NCI-H2171 treated with DMSO at 0.1 percent for 48 hours (cell line): Measurements from ENCODE around the gene S100A6.
"Not testable (repeated sequence)": the region's sequence is repeated elsewhere in the genome, so short reads cannot be mapped to it uniquely, and the experiment has no call there.

Experiments used
- DNase-seq: peaks from one replicate; lab custom pipeline; 2025; lab: John Stamatoyannopoulos, UW

The S100A6 gene

DNA sequence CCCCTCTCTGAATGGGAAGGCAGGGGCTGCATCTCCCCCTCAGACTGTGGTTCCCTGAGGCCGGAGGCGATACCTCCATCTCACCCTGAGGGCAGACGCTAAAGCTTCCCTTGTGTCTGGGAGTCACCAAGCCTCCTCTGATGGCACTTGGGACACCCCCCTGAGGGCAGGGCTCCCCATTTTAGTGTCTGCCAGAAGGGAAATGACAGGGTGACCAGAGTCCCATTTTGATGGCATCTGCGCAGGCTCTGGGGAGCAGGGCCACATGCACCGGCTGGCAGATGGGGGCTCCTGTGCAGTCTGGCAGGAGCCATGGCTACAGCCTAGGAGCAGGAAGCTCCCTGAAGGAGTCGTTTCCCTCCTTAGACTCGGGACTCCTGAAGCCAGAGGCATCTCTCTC, 28.2 kb upstream of the S100A6 start:
- peak; percentile 16 for DNase-seq

DNA sequence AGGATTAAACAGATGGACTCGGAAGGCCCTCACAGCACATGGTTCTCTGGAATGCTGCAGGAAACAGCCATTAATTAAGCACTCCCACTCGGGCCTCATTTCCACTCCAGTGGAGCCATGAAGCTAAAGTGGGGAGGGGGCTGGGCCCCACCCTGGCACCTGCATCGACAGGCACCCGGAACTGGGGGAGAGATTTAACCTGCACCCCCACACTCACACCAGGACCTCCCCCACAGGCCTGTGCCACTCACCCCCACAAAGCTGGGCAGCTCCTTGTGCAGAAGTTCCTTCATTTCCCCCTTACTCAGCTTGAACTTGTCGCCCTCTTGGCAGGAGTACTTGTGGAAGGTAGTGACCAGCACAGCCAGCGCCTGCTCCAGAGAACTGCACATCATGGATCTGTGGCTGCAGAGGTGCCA, 27.7 kb upstream of the S100A6 start:
- DNase-seq = peak; percentile 19

DNA sequence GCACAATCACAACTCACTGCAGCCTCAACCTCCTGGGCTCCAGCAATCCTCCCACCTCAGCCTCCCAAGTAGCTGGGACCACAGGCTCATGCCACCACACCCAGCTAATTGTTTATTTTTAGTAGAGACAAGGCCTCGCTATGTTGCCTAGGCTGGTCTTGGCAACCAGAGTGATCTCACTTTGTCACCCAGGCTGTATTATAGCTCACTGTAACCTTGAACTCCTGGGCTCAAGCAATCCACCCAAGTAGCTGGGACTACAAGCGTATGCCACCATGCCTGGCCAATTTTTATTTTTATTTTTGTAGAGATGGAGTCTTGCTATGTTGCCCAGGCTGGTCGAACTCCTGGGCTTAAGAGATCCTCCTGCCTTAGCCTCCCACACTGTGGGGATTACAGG, 26.2 kb upstream of the S100A6 start:
- DNase-seq = not testable (repeated sequence)

DNA sequence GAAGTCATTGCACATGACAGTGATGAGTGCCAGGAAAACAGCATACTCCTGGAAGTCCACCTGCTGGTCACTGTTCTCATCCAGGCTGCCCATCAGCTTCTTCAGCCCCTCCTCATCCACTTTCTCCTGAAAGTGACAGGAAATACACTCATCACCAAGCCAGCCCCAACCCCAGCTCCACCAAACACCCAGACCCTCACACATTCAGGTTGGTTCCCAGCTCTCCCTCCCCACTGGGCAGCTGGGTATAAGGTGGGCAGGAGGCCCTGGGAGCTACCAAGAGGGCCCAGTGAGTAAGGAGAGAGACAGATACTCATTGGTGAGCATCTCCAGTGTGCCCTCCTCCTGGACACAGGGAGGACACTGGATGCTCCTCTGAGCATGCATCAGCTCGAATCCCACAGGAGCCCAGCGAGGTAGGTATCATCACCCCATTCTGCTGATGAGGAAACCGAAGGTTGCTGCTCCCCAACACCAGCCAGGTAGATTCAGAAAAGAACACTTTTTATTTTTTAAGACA, 25.7 kb upstream of the S100A6 start:
- DNase-seq = no peak

- DNase-seq = no peak
Measured at GRCh38 chr1:153560771-153561465, 25.1 kb upstream of the S100A6 start.

DNA sequence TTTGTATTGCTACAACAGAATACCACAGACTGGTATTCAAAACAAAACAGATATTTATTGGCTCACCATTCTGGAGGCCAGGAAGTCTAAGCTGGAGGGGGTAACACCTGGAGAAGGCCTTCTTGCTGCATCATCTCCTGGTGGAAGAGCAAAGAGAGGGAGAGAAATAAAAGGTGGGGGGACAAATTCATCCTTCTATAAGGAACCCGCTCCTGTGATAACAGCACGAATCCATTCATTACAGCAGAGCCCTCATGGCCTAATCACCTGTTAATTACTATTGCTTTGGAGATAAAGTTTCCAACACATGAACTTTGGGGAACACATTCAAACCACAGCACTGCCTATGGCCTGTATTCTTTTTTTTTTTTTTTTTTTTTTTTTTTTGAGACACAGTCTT, 24.4 kb upstream of the S100A6 start:
- no peak for DNase-seq

DNA sequence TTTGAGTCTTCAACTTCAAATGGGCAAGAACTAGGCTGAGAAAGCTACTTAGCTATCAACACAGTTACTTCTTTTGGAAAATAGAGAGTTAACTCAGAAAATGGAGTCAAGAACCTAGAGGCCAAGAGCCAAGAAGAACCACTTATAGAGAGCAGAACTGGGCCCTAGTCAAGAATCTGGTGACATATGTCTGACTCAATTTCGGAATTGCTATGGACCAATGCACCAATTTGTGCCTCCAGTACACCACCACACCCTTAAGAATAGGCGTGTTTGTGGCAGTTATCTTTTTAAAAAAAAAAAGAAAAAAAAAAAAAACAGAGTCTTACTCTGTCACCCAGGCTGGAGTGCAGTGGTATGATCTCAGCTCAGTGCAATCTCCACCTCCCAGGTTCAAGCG, 22.1 kb upstream of the S100A6 start:
- no peak for DNase-seq

DNA sequence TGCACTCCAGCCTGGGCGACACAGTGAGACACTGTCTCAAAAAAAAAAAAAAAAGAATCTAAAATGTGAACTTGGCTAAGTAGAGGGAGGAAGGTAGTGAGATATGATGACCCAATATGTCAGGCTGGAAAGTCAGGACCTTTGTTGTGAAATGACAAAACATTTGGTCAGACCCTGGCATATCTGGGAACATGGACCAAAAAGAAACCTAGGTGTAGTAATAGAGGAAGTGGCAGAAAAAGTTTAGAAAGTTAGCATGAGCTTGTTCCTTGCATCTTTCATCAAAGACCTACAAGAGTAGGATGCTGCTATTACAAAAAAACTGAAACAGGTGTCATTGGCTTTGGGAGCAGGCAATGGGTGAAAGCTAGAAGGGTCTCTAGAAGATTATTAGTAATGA, 20.6 kb upstream of the S100A6 start:
- no peak for DNase-seq

GRCh38 chr1:153553830-153554541, 18.2 kb upstream of the S100A6 start:
- no peak for DNase-seq

DNA sequence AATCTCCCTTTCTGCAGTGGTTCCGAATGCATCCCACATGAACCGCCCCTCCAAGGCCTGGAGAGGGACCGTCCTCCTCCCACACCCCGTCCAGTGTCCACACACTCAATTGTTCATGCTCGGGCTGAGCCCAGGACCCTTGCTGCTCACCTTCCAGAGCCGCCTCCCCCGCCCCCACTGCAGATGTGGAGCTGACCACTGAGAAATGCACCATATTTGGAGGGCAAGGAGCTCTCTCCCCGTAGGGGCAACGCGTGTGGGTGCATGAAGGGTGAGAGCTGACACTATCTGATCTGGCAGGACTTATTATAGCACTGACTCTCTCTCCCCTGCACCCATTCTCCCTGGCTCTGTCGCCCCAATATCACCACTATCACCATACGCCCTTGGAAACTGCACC, 17.3 kb upstream of the S100A6 start:
- no peak for DNase-seq

DNA sequence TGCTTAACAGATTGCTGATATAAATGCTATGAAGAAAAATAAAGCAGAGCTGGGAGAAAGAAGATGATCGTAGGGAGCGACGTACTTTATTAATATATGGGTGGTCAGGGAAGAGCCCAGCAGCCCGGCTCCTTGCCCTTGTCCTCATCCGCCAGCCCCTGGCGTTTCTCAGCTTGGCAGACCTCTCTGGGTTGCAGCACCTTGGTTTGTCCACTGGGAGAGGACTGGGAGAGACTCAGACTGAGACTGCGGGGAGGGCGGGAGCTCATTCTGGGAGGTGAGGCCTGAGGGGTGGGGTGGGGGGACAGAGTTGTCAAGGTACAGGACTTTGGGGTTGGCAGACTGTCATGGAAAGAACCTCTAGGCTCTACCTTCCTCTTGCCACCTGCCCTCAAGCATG, 16.5 kb upstream of the S100A6 start:
- DNase-seq = no peak

DNA sequence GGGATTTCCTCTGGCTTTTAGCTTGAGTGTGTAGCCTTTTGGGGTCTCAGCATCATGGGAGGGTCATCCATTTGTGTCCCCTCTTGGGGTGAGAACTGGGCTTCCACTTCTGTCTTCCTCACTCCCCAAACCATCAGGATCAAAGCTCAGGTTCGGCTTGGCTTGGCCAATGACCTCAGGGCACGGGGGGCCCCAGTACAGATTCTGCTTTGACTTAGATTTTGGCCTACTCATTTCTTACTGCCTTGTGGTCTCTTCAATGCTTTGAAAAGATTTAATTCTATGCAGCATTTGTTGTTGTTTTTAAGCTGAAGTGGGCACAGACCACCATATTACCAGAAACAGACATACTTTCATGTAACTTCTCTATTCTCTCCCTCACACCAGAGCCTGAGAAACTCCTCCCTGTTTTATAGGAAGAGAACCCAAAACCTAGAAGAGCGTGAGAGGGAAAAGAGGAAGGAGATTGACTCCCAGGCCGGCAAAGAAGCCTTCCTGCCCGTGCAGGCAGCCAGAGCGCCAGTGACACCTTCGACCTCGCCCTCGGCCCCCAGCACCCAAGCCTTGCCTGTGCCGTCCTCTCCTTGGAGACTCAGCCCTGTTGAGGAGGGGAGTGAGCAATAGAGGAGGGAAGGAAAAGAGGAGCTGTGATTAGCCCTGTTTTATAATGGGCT, 15.2 kb upstream of the S100A6 start:
- DNase-seq = no peak

- DNase-seq = no peak
Measured at GRCh38 chr1:153550398-153550758, 14.6 kb upstream of the S100A6 start.

GRCh38 chr1:153549741-153550397, 14.1 kb upstream of the S100A6 start:
- DNase-seq = no peak

DNA sequence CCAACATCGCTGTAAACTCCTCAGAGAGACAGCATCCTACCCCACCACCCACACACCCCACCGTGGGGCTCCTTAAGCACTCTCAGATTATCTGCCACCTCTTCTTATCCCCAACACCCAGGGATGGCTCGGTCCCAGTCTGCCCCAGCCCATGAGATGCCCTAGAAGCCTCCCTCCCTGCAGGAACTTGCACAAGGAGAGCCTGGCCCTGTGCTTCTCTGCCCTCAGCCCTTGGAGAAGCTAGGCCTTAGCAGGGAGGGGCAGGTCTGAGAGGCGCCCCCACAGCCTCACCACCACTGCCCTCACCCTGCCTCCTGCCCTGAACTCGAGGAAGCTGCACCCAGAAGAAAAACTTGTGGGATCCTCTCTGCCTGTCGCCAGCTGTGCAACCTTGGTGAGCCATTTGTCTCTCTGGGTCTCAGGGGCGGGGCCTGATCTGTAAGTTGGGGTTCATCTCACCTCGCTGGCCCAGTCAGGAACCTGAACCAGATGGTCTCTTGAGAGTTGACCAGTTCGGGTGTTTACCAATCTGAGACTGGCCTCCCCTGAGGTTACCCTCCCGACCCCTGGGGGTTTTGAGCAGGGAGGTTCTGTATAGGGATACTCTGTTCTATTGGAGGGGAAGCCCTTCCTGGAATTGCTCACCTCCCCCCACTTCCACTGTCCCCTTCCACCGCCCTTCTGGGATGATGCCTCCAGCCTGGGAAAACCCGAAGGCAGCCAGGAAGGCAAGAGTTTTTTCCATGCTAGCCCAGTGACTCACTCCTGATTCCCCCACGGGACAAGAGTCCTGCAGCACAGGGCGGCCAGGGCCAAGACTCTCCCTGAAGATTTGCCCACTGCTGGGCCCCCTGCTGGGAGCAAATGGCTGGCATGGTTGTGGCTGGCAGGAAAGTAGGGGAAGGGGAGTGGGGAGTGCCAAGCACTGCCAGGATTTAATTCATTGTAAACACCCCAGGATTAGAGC, 13.2 kb upstream of the S100A6 start, which contains the start of gene S100A3:
TSS of gene S100A3 (minus strand) at position 537 of the 967 bp plus-strand sequence. CDS start 773 bp downstream, outside the sequence.
- DNase-seq = no peak

GRCh38 chr1:153547560-153548551, 12.1 kb upstream of the S100A6 start:
- no peak for DNase-seq

DNA sequence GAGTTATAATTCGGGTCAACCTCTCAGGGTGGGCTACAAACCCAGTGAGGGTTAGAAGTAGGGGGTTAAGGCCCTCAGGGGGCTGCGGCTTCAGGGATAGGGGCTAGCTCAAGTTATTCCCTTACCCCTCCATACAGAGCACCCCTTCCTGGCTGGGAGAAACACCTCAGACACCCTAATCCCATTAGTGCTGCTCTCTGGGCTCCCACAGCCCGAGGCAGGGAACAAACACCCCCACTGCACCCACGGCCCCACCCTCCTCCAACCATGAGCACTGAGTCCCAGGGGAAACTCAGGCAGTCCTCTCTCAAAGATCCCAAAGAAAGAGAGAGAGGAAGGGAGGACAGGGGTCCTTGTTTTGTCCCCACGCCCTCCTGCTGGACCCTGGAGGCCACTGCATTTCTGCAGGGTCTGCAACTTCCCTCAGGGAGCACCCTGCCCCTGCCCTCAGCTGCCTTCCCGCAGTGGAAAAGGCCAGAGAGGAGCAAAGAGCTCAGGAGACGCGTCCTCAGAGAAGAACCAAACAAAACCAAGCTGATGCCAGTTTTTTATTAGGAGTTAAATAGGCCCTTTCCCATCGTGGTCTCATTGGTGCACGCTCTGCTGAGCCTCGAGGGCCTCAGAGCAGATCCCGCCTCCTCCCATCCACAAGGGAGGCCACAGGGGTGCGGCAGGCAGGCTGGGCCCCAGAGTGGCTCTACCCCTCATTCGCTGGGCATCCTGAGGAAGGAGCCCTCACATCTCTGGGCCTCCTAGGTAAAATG, 11.2 kb upstream of the S100A6 start:
- peak; percentile 56 for DNase-seq

DNA sequence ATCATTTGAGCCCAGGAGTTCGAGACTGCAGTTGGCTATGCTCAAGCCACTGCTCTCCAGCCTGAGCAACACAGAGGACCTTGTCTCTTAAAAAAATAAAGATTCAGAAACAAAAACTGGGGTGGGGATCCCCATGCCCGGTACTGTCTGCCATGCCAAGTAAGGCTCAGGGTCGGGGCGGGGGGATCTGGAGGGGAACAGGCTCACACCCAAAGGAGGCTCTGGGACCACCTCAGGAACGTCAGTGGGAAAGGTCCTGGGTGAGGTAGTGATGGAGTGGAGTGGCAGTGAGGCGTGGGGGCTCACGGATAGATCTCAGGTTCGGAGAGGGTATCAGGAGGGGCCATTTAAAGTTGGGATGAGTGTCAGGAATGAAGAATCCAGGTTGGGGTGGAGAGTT, 10.6 kb upstream of the S100A6 start:
- no peak for DNase-seq
